Stimulated activated naive CD8-positive, alpha-beta T cell treated with anti-CD3 and anti-CD28 coated beads, Interleukin-15, amount 100 ng/mL, for 72 hours (primary cell): ENCODE measurements around the gene MAS1.

Experiments used
- ATAC-seq: fragments of 150-1000 bp; cut with Tn5 transposase; 2 replicates; pipeline ENCODE4 v1.10.0; 2021; ENCODE audit warnings: mild to moderate bottlenecking, moderate library complexity
- DNase-seq, 2 donors: peaks; one replicate each; pipeline ENCODE4 v3.0.0; 2021 to 2022
- H3K27ac Mint-ChIP-seq, 2 donors: one replicate each; pipeline ENCODE4 v1.8.0; 2022; ENCODE audit warnings: mild to moderate bottlenecking in 2 of 2, mixed read lengths in 2 of 2, moderate library complexity in 2 of 2
- H3K27me3 Mint-ChIP-seq: one replicate; pipeline ENCODE4 v1.8.0; 2022; ENCODE audit warnings: mixed read lengths
- H3K4me1 Mint-ChIP-seq: one replicate; pipeline ENCODE4 v1.8.0; 2022; ENCODE audit warnings: mild to moderate bottlenecking, mixed read lengths
- H3K4me3 Mint-ChIP-seq, 2 donors: one replicate each; pipeline ENCODE4 v1.8.0; 2022; ENCODE audit warnings: mild to moderate bottlenecking in 2 of 2, mixed read lengths in 2 of 2, moderate library complexity in 1 of 2
- H3K9me3 Mint-ChIP-seq, 2 donors: one replicate each; pipeline ENCODE4 v1.8.0; 2022; ENCODE audit warnings: mixed read lengths in 2 of 2

The MAS1 gene

GRCh38 chr6:159871906-159872305, 18.9 kb upstream of the MAS1 start:
- no peaks in the 10 kb centered on the region for H3K27me3 Mint-ChIP-seq
- no peak overlapping the region for H3K4me3 Mint-ChIP-seq
- no peaks in the 10 kb centered on the region for H3K9me3 Mint-ChIP-seq
- peaks cover 10% of the 10 kb centered on the region for H3K4me1 Mint-ChIP-seq
- DNase-seq (peak; percentile 20 to 52), ATAC-seq (peak; percentile 99)
- no peak overlapping the region for H3K27ac Mint-ChIP-seq

- H3K27ac Mint-ChIP-seq: no peak overlapping the region
- H3K9me3 Mint-ChIP-seq: no peaks in the 10 kb centered on the region
- ATAC-seq (no peak), DNase-seq (no peak)
- no peak overlapping the region for H3K4me3 Mint-ChIP-seq
- no peaks in the 10 kb centered on the region for H3K27me3 Mint-ChIP-seq
- peaks cover 10% of the 10 kb centered on the region for H3K4me1 Mint-ChIP-seq
Observed at GRCh38 chr6:159874435-159874834, 16.4 kb upstream of the MAS1 start.

DNA sequence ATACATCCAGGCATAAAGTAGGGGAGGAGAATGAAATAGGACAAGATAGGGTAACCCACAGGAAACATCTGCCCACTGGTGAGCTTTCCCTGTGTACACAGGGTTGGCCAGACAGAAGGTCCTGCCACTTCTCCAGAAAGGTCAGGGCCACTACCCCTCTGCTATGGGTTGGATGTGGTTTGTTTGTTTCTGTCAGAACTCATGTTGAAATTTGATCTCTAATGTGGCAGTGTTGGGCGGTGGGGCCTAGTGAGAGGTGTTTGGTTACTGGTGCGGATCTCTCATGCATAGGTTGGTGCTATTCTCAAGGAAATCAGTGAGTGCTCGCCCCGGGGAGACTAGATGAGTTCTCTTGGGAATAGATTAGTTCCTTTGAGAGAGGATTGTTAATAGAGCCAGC, 15.6 kb upstream of the MAS1 start:
- DNase-seq (no peak), ATAC-seq (no peak)
- no peak overlapping the region for H3K4me3 Mint-ChIP-seq
- H3K4me1 Mint-ChIP-seq: peaks cover 10% of the 10 kb centered on the region
- H3K27me3 Mint-ChIP-seq: no peaks in the 10 kb centered on the region
- no peak overlapping the region for H3K27ac Mint-ChIP-seq
- no peaks in the 10 kb centered on the region for H3K9me3 Mint-ChIP-seq

- Mint-ChIP-seq H3K27me3 (no peaks in the 10 kb centered on the region), H3K9me3 (no peaks in the 10 kb centered on the region), H3K4me1 (peaks cover 10% of the 10 kb centered on the region), H3K27ac (no peak overlapping the region), H3K4me3 (no peak overlapping the region)
- ATAC-seq (no peak), DNase-seq (no peak)
Observed at GRCh38 chr6:159876242-159876641, 14.5 kb upstream of the MAS1 start.

DNA sequence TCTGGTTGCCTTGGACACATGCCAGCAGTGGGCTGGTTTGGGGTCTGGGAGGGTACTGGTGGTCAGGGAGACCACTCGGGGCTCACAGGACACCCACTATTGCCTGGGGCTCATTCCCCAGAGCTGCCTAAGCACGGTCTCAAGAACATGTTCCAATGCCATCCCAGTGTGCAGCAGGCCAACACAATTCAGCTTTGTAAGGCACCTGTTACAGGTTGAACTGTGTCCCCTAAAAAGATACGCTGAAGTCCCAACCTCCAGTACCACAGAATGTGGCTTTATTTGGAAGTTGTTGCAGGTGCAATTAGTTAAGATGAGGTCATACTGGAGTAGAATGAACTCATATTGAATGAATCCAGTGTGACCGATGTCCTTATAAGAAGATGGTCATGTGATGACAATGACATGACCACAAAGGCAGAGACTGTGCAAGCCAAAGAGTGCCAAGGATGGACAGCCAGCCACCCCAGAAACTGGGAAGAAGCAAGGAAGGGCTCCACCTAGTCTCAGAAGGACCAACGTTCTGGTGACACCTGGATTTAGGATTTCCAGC, 13.5 kb upstream of the MAS1 start:
- H3K27me3 Mint-ChIP-seq: no peaks in the 10 kb centered on the region

GRCh38 chr6:159878341-159878740, 12.4 kb upstream of the MAS1 start:
- Mint-ChIP-seq H3K27me3 (no peaks in the 10 kb centered on the region), H3K4me1 (no peaks in the 10 kb centered on the region), H3K9me3 (no peaks in the 10 kb centered on the region), H3K4me3 (no peak overlapping the region), H3K27ac (no peak overlapping the region)
- no peak for ATAC-seq
- DNase-seq: no peak

More for the DNA sequence above, 13.5 kb upstream of the MAS1 start:
- DNase-seq: no peak
- Mint-ChIP-seq H3K27ac (peak overlapping the region in 1 of 2 donors; percentile 54), H3K4me3 (no peak overlapping the region), H3K4me1 (peaks cover under 1% of the 10 kb centered on the region), H3K9me3 (no peaks in the 10 kb centered on the region)
- ATAC-seq: no peak

DNA sequence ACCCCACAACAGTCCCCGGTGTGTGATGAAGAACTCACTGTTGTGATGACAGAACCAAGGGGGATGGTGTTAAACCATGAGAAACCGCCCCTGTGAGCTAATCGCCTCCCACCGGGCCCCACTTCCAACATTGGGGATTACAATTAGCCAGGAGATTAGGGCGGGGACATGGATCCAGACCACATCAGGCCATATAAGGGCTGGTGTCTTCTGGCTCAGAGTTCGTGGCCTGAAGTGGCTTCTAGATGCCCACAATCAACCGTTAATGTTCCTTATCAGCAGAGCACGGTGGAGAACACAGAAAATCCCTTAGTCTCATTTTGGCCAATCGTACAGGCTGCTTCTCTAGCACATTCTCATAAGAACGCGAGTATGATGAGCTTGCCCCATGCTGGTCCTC, 10.9 kb upstream of the MAS1 start:
- ATAC-seq (no peak), DNase-seq (no peak)
- Mint-ChIP-seq H3K27ac (no peak overlapping the region), H3K27me3 (no peaks in the 10 kb centered on the region), H3K4me3 (no peak overlapping the region), H3K4me1 (no peaks in the 10 kb centered on the region), H3K9me3 (no peaks in the 10 kb centered on the region)

- DNase-seq (no peak), ATAC-seq (no peak)
- no peaks in the 10 kb centered on the region for H3K27me3 Mint-ChIP-seq
- H3K27ac Mint-ChIP-seq: no peak overlapping the region
- H3K4me1 Mint-ChIP-seq: no peaks in the 10 kb centered on the region
- no peaks in the 10 kb centered on the region for H3K9me3 Mint-ChIP-seq
- H3K4me3 Mint-ChIP-seq: no peak overlapping the region
Observed at GRCh38 chr6:159880412-159880975, 10.3 kb upstream of the MAS1 start.

DNA sequence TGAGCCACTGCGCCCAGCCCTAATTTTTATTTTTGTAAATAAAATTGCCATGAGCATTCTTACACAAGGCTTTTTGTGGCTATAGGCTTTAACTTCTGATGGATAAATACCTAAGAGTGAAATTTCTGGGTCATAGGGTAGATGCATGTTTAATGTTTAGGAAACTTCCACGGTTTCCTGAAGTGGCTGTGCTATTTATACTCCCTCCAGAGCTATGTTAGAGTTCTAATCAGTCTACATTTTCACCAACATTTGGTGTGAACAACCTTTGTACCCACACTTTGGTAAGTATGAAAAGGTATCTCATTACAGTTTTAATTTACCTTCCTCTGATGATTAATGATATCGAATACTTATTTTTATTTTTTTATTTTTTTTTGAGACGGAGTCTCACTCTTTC, 6.1 kb upstream of the MAS1 start:
- no peak overlapping the region for H3K27ac Mint-ChIP-seq
- no peak for ATAC-seq
- H3K4me3 Mint-ChIP-seq: no peak overlapping the region
- H3K27me3 Mint-ChIP-seq: peaks cover 23% of the 10 kb centered on the region
- no peak for DNase-seq
- no peaks in the 10 kb centered on the region for H3K9me3 Mint-ChIP-seq
- no peaks in the 10 kb centered on the region for H3K4me1 Mint-ChIP-seq

DNA sequence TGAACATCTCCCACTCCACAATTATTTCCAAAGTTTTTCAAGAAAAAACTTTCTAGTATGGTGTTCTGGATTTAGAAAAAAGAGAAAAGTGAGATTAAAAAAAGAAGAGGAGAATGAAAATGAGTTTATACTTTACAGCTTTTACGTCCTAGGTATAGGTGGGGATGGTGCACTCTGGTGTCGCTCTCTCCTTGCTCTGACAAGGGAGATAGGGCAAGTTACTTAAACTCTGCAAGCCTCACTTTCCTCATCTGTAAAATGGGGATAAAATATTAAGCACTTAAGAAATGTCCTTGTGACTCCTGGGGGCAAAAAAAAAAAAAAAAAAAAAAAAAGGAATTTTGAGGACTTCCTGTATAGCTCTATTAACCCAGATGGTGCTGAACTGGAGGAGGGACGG, 4.5 kb upstream of the MAS1 start:
- Mint-ChIP-seq H3K27ac (peak overlapping the region in 1 of 2 donors; percentile 29), H3K4me3 (no peak overlapping the region), H3K4me1 (no peaks in the 10 kb centered on the region), H3K9me3 (no peaks in the 10 kb centered on the region), H3K27me3 (peaks cover 29% of the 10 kb centered on the region)
- DNase-seq (no peak), ATAC-seq (no peak)

GRCh38 chr6:159887146-159887545, 3.6 kb upstream of the MAS1 start:
- H3K9me3 Mint-ChIP-seq: no peaks in the 10 kb centered on the region
- H3K4me1 Mint-ChIP-seq: no peaks in the 10 kb centered on the region
- no peak for ATAC-seq
- H3K4me3 Mint-ChIP-seq: no peak overlapping the region
- H3K27ac Mint-ChIP-seq: no peak overlapping the region
- H3K27me3 Mint-ChIP-seq: peaks cover 38% of the 10 kb centered on the region
- DNase-seq: no peak

GRCh38 chr6:159887761-159888160, 3.0 kb upstream of the MAS1 start:
- Mint-ChIP-seq H3K4me1 (no peaks in the 10 kb centered on the region), H3K27ac (no peak overlapping the region), H3K9me3 (no peaks in the 10 kb centered on the region), H3K4me3 (no peak overlapping the region), H3K27me3 (peaks cover 44% of the 10 kb centered on the region)
- ATAC-seq (no peak), DNase-seq (no peak)

DNA sequence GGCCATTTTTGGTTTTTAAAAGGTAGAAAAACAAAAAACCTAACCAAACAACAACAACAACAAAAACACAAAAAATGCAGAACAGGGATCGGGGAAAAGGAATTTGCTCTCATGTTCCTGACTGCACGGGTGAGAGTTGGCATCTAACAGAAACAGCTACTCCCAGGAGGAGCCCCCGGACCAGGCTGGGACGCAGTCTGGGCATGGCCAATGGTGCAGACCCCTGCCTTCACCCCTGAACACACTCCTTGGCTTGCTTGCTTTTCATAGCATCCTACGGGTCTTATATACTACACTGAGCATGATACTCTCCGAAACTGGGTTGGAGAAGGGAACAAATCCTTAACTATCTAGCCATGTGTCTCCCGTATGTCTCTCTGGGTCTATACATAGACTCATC, 587 bp upstream of the MAS1 start:
- no peaks in the 10 kb centered on the region for H3K9me3 Mint-ChIP-seq
- H3K4me3 Mint-ChIP-seq: no peak overlapping the region
- H3K4me1 Mint-ChIP-seq: no peaks in the 10 kb centered on the region
- H3K27me3 Mint-ChIP-seq: peaks cover 60% of the 10 kb centered on the region
- ATAC-seq: no peak
- DNase-seq: no peak
- no peak overlapping the region for H3K27ac Mint-ChIP-seq

DNA sequence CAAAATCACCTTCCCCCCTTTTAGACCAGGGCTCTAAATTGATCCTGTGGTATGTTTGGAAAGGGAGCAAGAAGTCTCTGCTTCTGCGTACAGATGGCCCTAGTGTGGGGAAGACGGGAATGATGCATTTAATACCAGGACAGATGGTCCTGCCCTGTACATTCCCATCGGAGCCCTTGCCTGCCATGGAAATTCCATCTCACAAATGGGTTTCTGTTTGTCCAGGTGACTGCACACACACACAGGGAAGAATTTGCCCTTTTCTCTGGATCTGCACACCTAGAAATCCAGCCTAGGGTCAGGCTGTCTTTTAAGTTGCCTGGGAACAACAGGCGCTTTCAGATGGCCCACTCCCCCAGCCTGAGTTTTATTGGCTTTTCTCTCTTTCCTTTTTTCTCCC, 1.3 kb downstream of the MAS1 start:
- no peaks in the 10 kb centered on the region for H3K9me3 Mint-ChIP-seq
- no peak overlapping the region for H3K4me3 Mint-ChIP-seq
- ATAC-seq (no peak), DNase-seq (no peak)
- H3K4me1 Mint-ChIP-seq: no peaks in the 10 kb centered on the region
- no peak overlapping the region for H3K27ac Mint-ChIP-seq
- H3K27me3 Mint-ChIP-seq: peaks cover 60% of the 10 kb centered on the region

DNA sequence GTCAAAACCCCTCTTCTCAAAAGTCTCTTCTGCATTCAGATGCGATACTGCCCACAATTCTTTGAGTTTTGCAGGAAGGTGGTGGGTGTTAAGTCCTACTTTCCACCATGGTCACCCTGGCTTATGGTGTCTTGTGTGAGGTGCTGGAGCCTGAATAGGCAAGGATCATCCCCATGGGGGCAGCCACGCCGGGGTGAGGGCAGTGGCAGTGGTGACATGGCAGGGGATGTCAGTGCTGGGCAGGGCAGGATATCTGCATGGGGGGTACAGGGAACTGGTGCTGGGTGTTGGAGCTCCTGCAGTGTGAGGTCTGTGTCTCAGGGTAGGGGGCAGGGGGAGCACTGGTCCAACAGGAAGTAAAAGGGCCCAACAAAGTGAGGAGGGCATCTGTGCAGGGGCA, 2.3 kb downstream of the MAS1 start:
- ATAC-seq (no peak), DNase-seq (no peak)
- Mint-ChIP-seq H3K4me3 (no peak overlapping the region), H3K4me1 (no peaks in the 10 kb centered on the region), H3K27me3 (peaks cover 54% of the 10 kb centered on the region), H3K9me3 (no peaks in the 10 kb centered on the region), H3K27ac (peak overlapping the region in 1 of 2 donors; percentile 87)

DNA sequence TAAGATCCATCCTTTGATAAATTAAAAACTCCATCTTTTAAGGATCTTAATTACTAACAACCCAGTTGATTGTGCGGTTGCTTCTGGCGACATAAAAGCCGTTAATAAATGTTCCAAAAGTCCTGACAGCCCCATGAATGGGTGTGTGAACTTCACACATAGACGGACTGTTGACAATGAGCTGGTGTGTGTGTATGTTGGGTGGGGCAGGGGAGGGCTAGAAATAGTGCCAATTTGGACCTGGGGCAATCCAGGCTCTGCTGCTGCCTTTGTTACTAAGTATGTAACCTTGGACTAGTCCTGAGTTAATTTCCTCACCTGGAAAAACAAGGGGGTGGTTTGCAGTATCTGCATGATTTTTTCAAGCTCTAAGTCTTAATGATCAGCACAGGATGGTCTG, 4.2 kb downstream of the MAS1 start:
- Mint-ChIP-seq H3K4me1 (no peaks in the 10 kb centered on the region), H3K27me3 (peaks cover 37% of the 10 kb centered on the region), H3K9me3 (no peaks in the 10 kb centered on the region), H3K4me3 (no peak overlapping the region), H3K27ac (no peak overlapping the region)
- no peak for ATAC-seq
- no peak for DNase-seq

DNA sequence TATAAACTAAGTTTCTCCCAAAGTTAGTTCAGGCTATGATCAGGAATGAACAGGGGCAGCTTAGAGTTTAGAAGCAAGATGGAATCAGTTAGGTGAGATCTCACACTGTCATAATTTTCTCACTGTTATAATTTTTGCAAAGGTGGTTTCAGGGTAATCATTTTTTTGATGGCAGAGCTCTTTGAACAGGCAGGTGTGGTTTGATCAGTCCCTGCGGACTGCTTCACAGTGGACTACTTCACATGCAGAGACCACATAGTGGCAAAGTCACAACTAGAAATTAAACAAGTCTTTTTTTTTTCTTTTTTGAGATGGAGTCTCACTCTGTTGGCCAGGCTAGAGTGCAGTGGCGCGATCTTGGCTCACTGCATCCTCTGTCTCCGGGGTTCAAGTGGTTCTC, 6.8 kb downstream of the MAS1 start:
- ATAC-seq (no peak), DNase-seq (no peak)
- peaks cover 18% of the 10 kb centered on the region for H3K27me3 Mint-ChIP-seq
- H3K4me3 Mint-ChIP-seq: no peak overlapping the region
- no peak overlapping the region for H3K27ac Mint-ChIP-seq
- no peaks in the 10 kb centered on the region for H3K4me1 Mint-ChIP-seq
- no peaks in the 10 kb centered on the region for H3K9me3 Mint-ChIP-seq
